HEK293 (cell line): ENCODE results near the gene IRX4.

ENCODE experiments used
- CTCF ChIA-PET: fragments of 350-600 bp; formaldehyde crosslinking; extraction: SDS; loops from one replicate; lab custom pipeline; 2021; ENCODE audit warnings: antibody characterized with exemption; lab: Yijun Ruan, JAX
- POLR2A ChIA-PET: fragments of 300-600 bp; formaldehyde crosslinking; extraction: SDS; loops from one replicate; lab custom pipeline; 2020; ENCODE audit warnings: antibody characterized with exemption, inconsistent platforms; lab: Yijun Ruan, JAX
- H3K27ac ChIP-seq: fragments of 200-500 bp; sonication (Bioruptor generic); 2 replicates; pipeline ENCODE4 v1.5.1; 2014; ENCODE audit warnings: low read depth, low read length, control low read depth, inconsistent platforms; ENCODE audit errors: extremely low read depth
- H3K36me3 ChIP-seq, 2 experiments: fragments of 200-500 bp in 1 of 2; sonication (Bioruptor generic) in 1 of 2; 1 replicate in 1 of 2; 2 replicates in 1 of 2; pipeline ENCODE4 v1.5.1; 2014 to 2017; ENCODE audit warnings: inconsistent platforms in 2 of 2, low read length in 2 of 2; ENCODE audit not compliant: control insufficient read depth in 2 of 2, insufficient read depth in 1 of 2
- H3K4me1 ChIP-seq: fragments of 200-500 bp; sonication (Bioruptor generic); 2 replicates; pipeline ENCODE4 v1.5.1; 2014; ENCODE audit warnings: mild to moderate bottlenecking, low read length, inconsistent platforms; ENCODE audit not compliant: control insufficient read depth, insufficient read depth
- H3K4me3 ChIP-seq: 2 replicates; pipeline ENCODE4 v1.5.1; 2011; ENCODE audit warnings: low read depth, mild to moderate bottlenecking, control low read depth, low read length, moderate library complexity
- H3K9me3 ChIP-seq: fragments of 200-500 bp; sonication (Bioruptor generic); 2 replicates; pipeline ENCODE4 v1.5.1; 2014; ENCODE audit warnings: low read depth, low read length, inconsistent platforms; ENCODE audit not compliant: control insufficient read depth, insufficient read depth
- GFI1B ChIP-seq: fragments of 450-650 bp; formaldehyde crosslinking; IDR thresholded peaks from 2 replicates; pipeline ENCODE4 v1.5.1; 2016; ENCODE audit warnings: missing biosample characterization, missing genetic modification characterization
- HOXA7 ChIP-seq: sonication (generic); formaldehyde crosslinking; IDR thresholded peaks from 2 replicates; pipeline ENCODE4 v1.8.1; 2022; ENCODE audit warnings: missing genetic modification reagents, borderline replicate concordance
- HOXC10 ChIP-seq: sonication (generic); formaldehyde crosslinking; IDR thresholded peaks from 2 replicates; pipeline ENCODE4 v1.8.1; 2023; ENCODE audit warnings: mild to moderate bottlenecking, missing genetic modification reagents
- KLF7 ChIP-seq: fragments of 450-650 bp; formaldehyde crosslinking; IDR thresholded peaks from 2 replicates; pipeline ENCODE4 v1.5.1; 2016; ENCODE audit warnings: missing biosample characterization, missing genetic modification characterization, borderline replicate concordance
- OVOL3 ChIP-seq: fragments of 450-650 bp; formaldehyde crosslinking; IDR thresholded peaks from 2 replicates; pipeline ENCODE4 v1.5.1; 2016; ENCODE audit warnings: missing biosample characterization, missing genetic modification characterization
- SCRT2 ChIP-seq: fragments of 450-650 bp; formaldehyde crosslinking; IDR thresholded peaks from 2 replicates; pipeline ENCODE4 v1.5.1; 2016; ENCODE audit warnings: missing biosample characterization, missing genetic modification characterization
- SP7 ChIP-seq: fragments of 450-650 bp; formaldehyde crosslinking; IDR thresholded peaks from 2 replicates; pipeline ENCODE4 v1.5.1; 2016; ENCODE audit warnings: missing biosample characterization, missing genetic modification characterization
- ZBTB48 ChIP-seq: fragments of 450-650 bp; formaldehyde crosslinking; IDR thresholded peaks from 2 replicates; pipeline ENCODE4 v1.5.1; 2016; ENCODE audit warnings: missing biosample characterization, missing genetic modification characterization
- ZNF121 ChIP-seq: fragments of 450-650 bp; formaldehyde crosslinking; IDR thresholded peaks from 2 replicates; pipeline ENCODE4 v1.5.1; 2016; ENCODE audit warnings: missing biosample characterization, missing genetic modification characterization
- ZNF157 ChIP-seq: fragments of 450-650 bp; formaldehyde crosslinking; IDR thresholded peaks from 2 replicates; pipeline ENCODE4 v1.5.1; 2016; ENCODE audit warnings: missing biosample characterization, missing genetic modification characterization
- ZNF175 ChIP-seq: fragments of 450-650 bp; formaldehyde crosslinking; IDR thresholded peaks from 2 replicates; pipeline ENCODE4 v1.5.1; 2016; ENCODE audit warnings: missing biosample characterization, missing genetic modification characterization
- ZNF19 ChIP-seq: fragments of 450-650 bp; formaldehyde crosslinking; IDR thresholded peaks from 2 replicates; pipeline ENCODE4; 2016; ENCODE audit warnings: missing biosample characterization, missing genetic modification characterization, low read depth
- ZNF211 ChIP-seq: fragments of 450-650 bp; formaldehyde crosslinking; IDR thresholded peaks from 2 replicates; pipeline ENCODE4 v1.5.1; 2016; ENCODE audit warnings: low read depth, missing biosample characterization, missing genetic modification characterization
- ZNF501 ChIP-seq: fragments of 450-650 bp; formaldehyde crosslinking; IDR thresholded peaks from 2 replicates; pipeline ENCODE4 v1.5.1; 2016; ENCODE audit warnings: missing biosample characterization, missing genetic modification characterization
- ZNF529 ChIP-seq: fragments of 450-650 bp; formaldehyde crosslinking; IDR thresholded peaks from 2 replicates; pipeline ENCODE4 v1.5.1; 2017; ENCODE audit warnings: missing genetic modification characterization, missing biosample characterization; ENCODE audit not compliant: insufficient replicate concordance
- ZNF610 ChIP-seq: fragments of 450-650 bp; formaldehyde crosslinking; IDR thresholded peaks from 2 replicates; pipeline ENCODE4 v1.5.1; 2016; ENCODE audit warnings: missing biosample characterization, missing genetic modification characterization, borderline replicate concordance
- ZNF747 ChIP-seq: fragments of 450-650 bp; formaldehyde crosslinking; IDR thresholded peaks from 2 replicates; pipeline ENCODE4 v1.5.1; 2016; ENCODE audit warnings: missing biosample characterization, missing genetic modification characterization
- ZSCAN5A ChIP-seq: fragments of 450-650 bp; formaldehyde crosslinking; IDR thresholded peaks from 2 replicates; pipeline ENCODE4 v1.5.1; 2016; ENCODE audit warnings: missing biosample characterization, missing genetic modification characterization
- TF ChIP-seq, protein P1 (sequence below): fragments of 450-650 bp; formaldehyde crosslinking; IDR thresholded peaks from 2 replicates; pipeline ENCODE4 v1.5.1; 2017; ENCODE audit warnings: missing biosample characterization, missing genetic modification characterization
- TF ChIP-seq, protein P2 (sequence below): fragments of 450-650 bp; formaldehyde crosslinking; IDR thresholded peaks from 2 replicates; pipeline ENCODE4 v1.5.1; 2016; ENCODE audit warnings: missing biosample characterization, missing genetic modification characterization
- TF ChIP-seq, protein P3 (sequence below): fragments of 450-650 bp; formaldehyde crosslinking; IDR thresholded peaks from 2 replicates; pipeline ENCODE4 v1.5.1; 2017; ENCODE audit warnings: missing biosample characterization, mild to moderate bottlenecking, missing genetic modification characterization, moderate library complexity

Gene IRX4

DNA sequence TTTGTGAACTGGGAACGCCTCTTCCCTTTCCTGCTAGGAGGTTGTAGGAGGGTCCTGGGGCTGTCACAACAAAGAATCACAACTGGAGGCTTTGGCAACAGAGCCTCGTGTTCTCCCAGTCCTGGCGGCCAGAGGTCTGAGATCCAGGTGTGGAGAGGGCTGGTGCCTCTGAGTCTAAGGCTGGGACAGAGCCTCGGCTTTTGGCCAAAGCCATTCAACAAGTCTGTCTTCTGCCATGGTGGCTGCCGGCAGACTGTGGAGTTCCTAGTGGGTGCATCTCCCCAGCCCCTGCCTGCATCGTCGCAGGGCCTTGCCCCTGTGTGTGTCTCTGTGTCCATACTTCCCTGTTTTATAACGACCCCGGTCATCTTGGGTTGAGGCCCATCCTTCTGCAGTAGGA lies 9.5 kb upstream of the IRX4 start:
- no peak overlapping the region for H3K27ac ChIP-seq
- H3K4me1 ChIP-seq, result no peaks in the 10 kb centered on the region
- H3K9me3 ChIP-seq, result no peaks in the 10 kb centered on the region
- H3K4me3 ChIP-seq, result no peak overlapping the region
- ChIA-PET POLR2A (no interaction called here), CTCF (no interaction called here)
- TF ChIP-seq SCRT2, result 0 out of 2 replicates have a peak, but pooled peaks have one; percentile 27
- no peak for TF ChIP-seq OVOL3 (tag by site-specific recombination)
- no peaks in the 10 kb centered on the region for H3K36me3 ChIP-seq

DNA sequence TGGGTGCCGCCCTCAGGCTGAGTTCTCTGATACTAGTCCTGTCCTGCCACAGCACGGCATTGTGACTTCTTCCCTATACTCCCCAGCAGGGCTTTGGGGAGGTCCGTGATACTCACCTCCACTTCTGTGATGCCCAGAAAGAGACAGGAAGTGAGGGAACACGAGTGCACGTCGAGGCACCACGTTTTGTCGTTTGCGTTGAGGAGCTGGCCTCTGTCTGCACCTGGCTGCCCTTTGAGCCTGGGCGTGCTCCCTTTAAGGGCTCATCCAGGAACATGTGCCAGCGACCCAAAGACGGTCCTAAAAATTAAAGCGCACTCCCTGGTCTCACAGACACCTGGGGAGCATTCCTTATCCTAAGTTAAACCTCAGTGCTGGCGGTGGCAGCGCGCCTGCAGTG lies 8.7 kb upstream of the IRX4 start:
- H3K4me3 ChIP-seq, result no peak overlapping the region
- TF ChIP-seq ZSCAN5A (tag by site-specific recombination) (no peak), HOXA7 (no peak), ZNF175 (tag by site-specific recombination) (no peak), ZNF610 (tag by site-specific recombination) (no peak), KLF7 (tag by site-specific recombination) (no peak), ZNF747 (tag by site-specific recombination) (no peak), GFI1B (tag by site-specific recombination) (no peak), ZNF19 (tag by site-specific recombination) (no peak)
- TF ChIP-seq, protein P1, sequence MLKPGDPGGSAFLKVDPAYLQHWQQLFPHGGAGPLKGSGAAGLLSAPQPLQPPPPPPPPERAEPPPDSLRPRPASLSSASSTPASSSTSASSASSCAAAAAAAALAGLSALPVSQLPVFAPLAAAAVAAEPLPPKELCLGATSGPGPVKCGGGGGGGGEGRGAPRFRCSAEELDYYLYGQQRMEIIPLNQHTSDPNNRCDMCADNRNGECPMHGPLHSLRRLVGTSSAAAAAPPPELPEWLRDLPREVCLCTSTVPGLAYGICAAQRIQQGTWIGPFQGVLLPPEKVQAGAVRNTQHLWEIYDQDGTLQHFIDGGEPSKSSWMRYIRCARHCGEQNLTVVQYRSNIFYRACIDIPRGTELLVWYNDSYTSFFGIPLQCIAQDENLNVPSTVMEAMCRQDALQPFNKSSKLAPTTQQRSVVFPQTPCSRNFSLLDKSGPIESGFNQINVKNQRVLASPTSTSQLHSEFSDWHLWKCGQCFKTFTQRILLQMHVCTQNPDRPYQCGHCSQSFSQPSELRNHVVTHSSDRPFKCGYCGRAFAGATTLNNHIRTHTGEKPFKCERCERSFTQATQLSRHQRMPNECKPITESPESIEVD (tag by site-specific recombination), result no peak
- no peak overlapping the region for H3K27ac ChIP-seq
- H3K36me3 ChIP-seq, result no peaks in the 10 kb centered on the region
- no peaks in the 10 kb centered on the region for H3K4me1 ChIP-seq
- ChIA-PET POLR2A (no interaction called here), CTCF (no interaction called here)
- H3K9me3 ChIP-seq, result no peaks in the 10 kb centered on the region

GRCh38 chr5:1890296-1890695 lies 7.6 kb upstream of the IRX4 start:
- Histone ChIP-seq H3K36me3 (no peaks in the 10 kb centered on the region), H3K27ac (no peak overlapping the region), H3K4me1 (no peaks in the 10 kb centered on the region), H3K4me3 (no peak overlapping the region), H3K9me3 (no peaks in the 10 kb centered on the region)
- TF ChIP-seq, protein P1 (tag by site-specific recombination), result no peak
- TF ChIP-seq ZNF529 (tag by site-specific recombination) (no peak), SP7 (tag by site-specific recombination) (no peak), ZNF610 (tag by site-specific recombination) (no peak), ZNF121 (no peak), ZNF211 (no peak), ZBTB48 (tag by site-specific recombination) (no peak), OVOL3 (tag by site-specific recombination) (no peak), ZNF157 (tag by site-specific recombination) (no peak), ZNF501 (tag by site-specific recombination) (no peak), HOXC10 (no peak)
- TF ChIP-seq, protein P2, sequence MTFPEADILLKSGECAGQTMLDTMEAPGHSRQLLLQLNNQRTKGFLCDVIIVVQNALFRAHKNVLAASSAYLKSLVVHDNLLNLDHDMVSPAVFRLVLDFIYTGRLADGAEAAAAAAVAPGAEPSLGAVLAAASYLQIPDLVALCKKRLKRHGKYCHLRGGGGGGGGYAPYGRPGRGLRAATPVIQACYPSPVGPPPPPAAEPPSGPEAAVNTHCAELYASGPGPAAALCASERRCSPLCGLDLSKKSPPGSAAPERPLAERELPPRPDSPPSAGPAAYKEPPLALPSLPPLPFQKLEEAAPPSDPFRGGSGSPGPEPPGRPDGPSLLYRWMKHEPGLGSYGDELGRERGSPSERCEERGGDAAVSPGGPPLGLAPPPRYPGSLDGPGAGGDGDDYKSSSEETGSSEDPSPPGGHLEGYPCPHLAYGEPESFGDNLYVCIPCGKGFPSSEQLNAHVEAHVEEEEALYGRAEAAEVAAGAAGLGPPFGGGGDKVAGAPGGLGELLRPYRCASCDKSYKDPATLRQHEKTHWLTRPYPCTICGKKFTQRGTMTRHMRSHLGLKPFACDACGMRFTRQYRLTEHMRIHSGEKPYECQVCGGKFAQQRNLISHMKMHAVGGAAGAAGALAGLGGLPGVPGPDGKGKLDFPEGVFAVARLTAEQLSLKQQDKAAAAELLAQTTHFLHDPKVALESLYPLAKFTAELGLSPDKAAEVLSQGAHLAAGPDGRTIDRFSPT (tag by site-specific recombination), result no peak
- TF ChIP-seq, protein P3, sequence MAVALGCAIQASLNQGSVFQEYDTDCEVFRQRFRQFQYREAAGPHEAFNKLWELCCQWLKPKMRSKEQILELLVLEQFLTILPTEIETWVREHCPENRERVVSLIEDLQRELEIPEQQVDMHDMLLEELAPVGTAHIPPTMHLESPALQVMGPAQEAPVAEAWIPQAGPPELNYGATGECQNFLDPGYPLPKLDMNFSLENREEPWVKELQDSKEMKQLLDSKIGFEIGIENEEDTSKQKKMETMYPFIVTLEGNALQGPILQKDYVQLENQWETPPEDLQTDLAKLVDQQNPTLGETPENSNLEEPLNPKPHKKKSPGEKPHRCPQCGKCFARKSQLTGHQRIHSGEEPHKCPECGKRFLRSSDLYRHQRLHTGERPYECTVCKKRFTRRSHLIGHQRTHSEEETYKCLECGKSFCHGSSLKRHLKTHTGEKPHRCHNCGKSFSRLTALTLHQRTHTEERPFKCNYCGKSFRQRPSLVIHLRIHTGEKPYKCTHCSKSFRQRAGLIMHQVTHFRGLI (tag by site-specific recombination), result no peak
- ChIA-PET POLR2A (interaction anchor here (0.6 kb wide), 1 partner anchor 994 kb away, joined by 3 read pairs; no protein-coding TSS in a partner anchor), CTCF (no interaction called here)
